Neural progenitor cell (in vitro differentiated cells): ENCODE measurements around the gene CD244. TPM values are rescaled to one million over a fixed set of nuclear protein-coding genes. Genes with fewer than 3 reads are reported as not detected.

Experiments used
- DNase-seq: peaks from one replicate; pipeline ENCODE4 v3.0.0-alpha.2; 2016; ENCODE audit warnings: low spot score
- H2AFZ ChIP-seq: fragments of 200-600 bp; sonication (generic); replicated peaks from 2 replicates; pipeline ENCODE4 v1.6.1; 2016; ENCODE audit warnings: antibody characterized with exemption
- H3F3A ChIP-seq: fragments of 200-600 bp; sonication (generic); 2 replicates; pipeline ENCODE4 v1.6.1; 2016; ENCODE audit warnings: antibody characterized with exemption, low read depth
- H3K27ac ChIP-seq: fragments of 200-600 bp; sonication (generic); 2 replicates; pipeline ENCODE4 v1.5.1; 2016; ENCODE audit warnings: mild to moderate bottlenecking
- H3K27me3 ChIP-seq: fragments of 200-600 bp; sonication (generic); 2 replicates; pipeline ENCODE4 v1.6.1; 2016; ENCODE audit warnings: mild to moderate bottlenecking, moderate library complexity
- H3K36me3 ChIP-seq: fragments of 200-600 bp; sonication (generic); 2 replicates; pipeline ENCODE4 v1.5.1; 2016
- H3K4me1 ChIP-seq: fragments of 200-600 bp; sonication (generic); 2 replicates; pipeline ENCODE4 v1.6.1; 2016; ENCODE audit warnings: mixed run types
- H3K4me2 ChIP-seq: fragments of 200-600 bp; sonication (generic); 2 replicates; pipeline ENCODE4 v1.6.1; 2016
- H3K4me3 ChIP-seq: fragments of 200-600 bp; sonication (generic); 2 replicates; pipeline ENCODE4 v1.5.1; 2016
- H3K79me2 ChIP-seq: fragments of 200-600 bp; sonication (generic); 2 replicates; pipeline ENCODE4 v1.6.1; 2016; ENCODE audit warnings: low read depth
- H3K9ac ChIP-seq: fragments of 200-600 bp; sonication (generic); 2 replicates; pipeline ENCODE4 v1.6.1; 2016
- H3K9me3 ChIP-seq: fragments of 200-600 bp; sonication (generic); 2 replicates; pipeline ENCODE4 v1.5.1; 2016; ENCODE audit warnings: low read depth
- H4K20me1 ChIP-seq: fragments of 200-600 bp; sonication (generic); 2 replicates; pipeline ENCODE4 v1.6.1; 2016; ENCODE audit warnings: low read depth
- H3K27ac Mint-ChIP-seq: 3 replicates; pipeline ENCODE4 v1.8.0; 2021; ENCODE audit warnings: mixed read lengths
- H3K27me3 Mint-ChIP-seq: 2 replicates; pipeline ENCODE4 v1.8.0; 2022; ENCODE audit warnings: low read depth, mild to moderate bottlenecking, inconsistent platforms, moderate library complexity, mixed read lengths; ENCODE audit not compliant: insufficient read depth
- H3K36me3 Mint-ChIP-seq: 3 replicates; pipeline ENCODE4 v1.8.0; 2021; ENCODE audit warnings: mixed read lengths
- H3K4me1 Mint-ChIP-seq: 3 replicates; pipeline ENCODE4 v1.8.0; 2021; ENCODE audit warnings: mixed read lengths
- H3K4me3 Mint-ChIP-seq: 3 replicates; pipeline ENCODE4 v1.8.0; 2021; ENCODE audit warnings: mild to moderate bottlenecking, moderate library complexity, mixed read lengths
- H3K9me3 Mint-ChIP-seq: 3 replicates; pipeline ENCODE4 v1.8.0; 2020; ENCODE audit warnings: mixed read lengths
- CTCF ChIP-seq: fragments of 200-600 bp; sonication (generic); IDR thresholded peaks from 2 replicates; pipeline ENCODE4 v1.5.1; 2017; ENCODE audit warnings: antibody characterized with exemption, mild to moderate bottlenecking
- EZH2 ChIP-seq: fragments of 200-600 bp; sonication (generic); IDR thresholded peaks from 2 replicates; pipeline ENCODE4 v1.6.1; 2017; ENCODE audit warnings: antibody characterized with exemption, mild to moderate bottlenecking, moderate library complexity
- EZH2phosphoT487 ChIP-seq: fragments of 200-600 bp; sonication (generic); IDR thresholded peaks from 2 replicates; pipeline ENCODE4 v1.6.1; 2017; ENCODE audit warnings: antibody characterized with exemption
- total RNA-seq: library from RNA; depleted of rRNA; stranded (reverse); fragments of >200 nt; gene quantifications from 2 replicates; pipeline ENCODE4 v1.2.3, GENCODE V29; 2015; ENCODE audit warnings: low replicate concordance

Gene CD244
- total RNA-seq, 1 donor from 2014 or later: not detected

- DNase-seq: no peak
- Mint-ChIP-seq H3K27me3 (peaks cover 4% of the 10 kb centered on the region), H3K4me1 (no peaks in the 10 kb centered on the region), H3K4me3 (no peak overlapping the region), H3K9me3 (peaks cover 12% of the 10 kb centered on the region), H3K27ac (no peak overlapping the region), H3K36me3 (no peaks in the 10 kb centered on the region)
- no peak for TF ChIP-seq EZH2phosphoT487
- TF ChIP-seq CTCF: no peak
- no peak for TF ChIP-seq EZH2
- Histone ChIP-seq H4K20me1 (no peaks in the 10 kb centered on the region), H3K4me2 (no peak overlapping the region), H3K9ac (no peak overlapping the region), H3K36me3 (no peaks in the 10 kb centered on the region), H3K9me3 (no peaks in the 10 kb centered on the region), H3K27ac (no peak overlapping the region), H2AFZ (no peak overlapping the region), H3K4me3 (no peak overlapping the region), H3F3A (no peaks in the 10 kb centered on the region), H3K79me2 (no peaks in the 10 kb centered on the region), H3K27me3 (no peaks in the 10 kb centered on the region), H3K4me1 (no peaks in the 10 kb centered on the region)
Measured at GRCh38 chr1:160891474-160891873, 28.8 kb upstream of the CD244 start.

- H3K36me3 ChIP-seq: no peaks in the 10 kb centered on the region
- Mint-ChIP-seq H3K27ac (no peak overlapping the region), H3K4me1 (no peaks in the 10 kb centered on the region), H3K9me3 (peaks cover 8% of the 10 kb centered on the region), H3K4me3 (no peak overlapping the region), H3K27me3 (peaks cover 7% of the 10 kb centered on the region), H3K36me3 (no peaks in the 10 kb centered on the region)
- H3F3A ChIP-seq: no peaks in the 10 kb centered on the region
- DNase-seq: no peak
- no peaks in the 10 kb centered on the region for H3K79me2 ChIP-seq
- H2AFZ ChIP-seq: no peak overlapping the region
- TF ChIP-seq EZH2: no peak
- H4K20me1 ChIP-seq: no peaks in the 10 kb centered on the region
- H3K9ac ChIP-seq: no peak overlapping the region
- no peaks in the 10 kb centered on the region for H3K4me1 ChIP-seq
- H3K27me3 ChIP-seq: no peaks in the 10 kb centered on the region
- no peak overlapping the region for H3K4me2 ChIP-seq
- no peak overlapping the region for H3K27ac ChIP-seq
- no peaks in the 10 kb centered on the region for H3K9me3 ChIP-seq
- H3K4me3 ChIP-seq: no peak overlapping the region
Measured at GRCh38 chr1:160888926-160889325, 26.2 kb upstream of the CD244 start.

- DNase-seq: no peak
- H3K36me3 Mint-ChIP-seq: no peaks in the 10 kb centered on the region
- Histone ChIP-seq H4K20me1 (no peaks in the 10 kb centered on the region), H3K79me2 (no peaks in the 10 kb centered on the region), H3F3A (no peaks in the 10 kb centered on the region), H3K9ac (no peak overlapping the region), H3K27ac (no peak overlapping the region), H3K9me3 (no peaks in the 10 kb centered on the region), H2AFZ (no peak overlapping the region), H3K27me3 (no peaks in the 10 kb centered on the region), H3K4me3 (no peak overlapping the region), H3K4me2 (no peak overlapping the region), H3K36me3 (no peaks in the 10 kb centered on the region), H3K4me1 (no peaks in the 10 kb centered on the region)
- peaks cover 5% of the 10 kb centered on the region for H3K9me3 Mint-ChIP-seq
- TF ChIP-seq EZH2 (no peak), EZH2phosphoT487 (no peak), CTCF (no peak)
- H3K27me3 Mint-ChIP-seq: peaks cover 5% of the 10 kb centered on the region
- H3K4me3 Mint-ChIP-seq: no peak overlapping the region
- no peaks in the 10 kb centered on the region for H3K4me1 Mint-ChIP-seq
- no peak overlapping the region for H3K27ac Mint-ChIP-seq
Measured at GRCh38 chr1:160887071-160887470, 24.4 kb upstream of the CD244 start.

DNA sequence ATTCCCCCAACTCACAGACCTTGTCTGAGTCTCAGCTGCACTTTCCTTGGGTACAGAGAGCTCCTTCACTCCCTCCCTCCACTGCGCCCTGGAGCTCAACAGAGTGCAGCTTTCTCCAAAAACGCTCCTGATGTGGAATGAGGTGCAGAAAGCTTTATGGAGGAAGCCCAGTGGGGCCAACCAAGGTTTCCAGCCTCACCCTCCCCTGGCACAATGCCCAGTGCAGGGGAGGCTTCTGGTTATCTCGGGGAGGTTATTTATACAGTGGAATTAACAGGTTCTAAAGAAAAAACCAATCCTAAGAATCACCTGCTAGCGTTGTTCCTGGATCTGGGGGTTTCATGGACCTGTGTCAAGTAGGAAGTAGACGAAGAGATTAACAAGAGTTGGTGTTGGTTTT, 22.4 kb upstream of the CD244 start, which contains the start of gene ITLN1:
TSS of gene ITLN1 (minus strand) at position 139 of the 400 bp plus-strand sequence. CDS start 303 bp downstream, outside the sequence.
- DNase-seq: no peak
- no peaks in the 10 kb centered on the region for H3K36me3 ChIP-seq
- no peak within 1 kb of the TSS for H3K27ac Mint-ChIP-seq
- no peaks in the 10 kb centered on the region for H3K79me2 ChIP-seq
- peaks cover 3% of the 10 kb centered on the region for H3K27me3 Mint-ChIP-seq
- H3K4me1 Mint-ChIP-seq: no peaks in the 10 kb centered on the region
- no peaks in the 10 kb centered on the region for H3K9me3 Mint-ChIP-seq
- H3K4me3 Mint-ChIP-seq: no peak within 1 kb of the TSS
- H3K27ac ChIP-seq: no peak within 1 kb of the TSS
- TF ChIP-seq EZH2 (no peak), CTCF (no peak), EZH2phosphoT487 (no peak)
- H2AFZ ChIP-seq: no peak within 1 kb of the TSS
- H3K27me3 ChIP-seq: no peaks in the 10 kb centered on the region
- H3K9me3 ChIP-seq: no peaks in the 10 kb centered on the region
- H3K4me1 ChIP-seq: no peaks in the 10 kb centered on the region
- H4K20me1 ChIP-seq: no peaks in the 10 kb centered on the region
- H3K4me2 ChIP-seq: no peak within 1 kb of the TSS
- no peaks in the 10 kb centered on the region for H3K36me3 Mint-ChIP-seq
- H3K4me3 ChIP-seq: no peak within 1 kb of the TSS
- no peaks in the 10 kb centered on the region for H3F3A ChIP-seq
- H3K9ac ChIP-seq: no peak within 1 kb of the TSS
